Measurements from ENCODE around the gene RAB4B. TPM values are rescaled to one million over a fixed set of nuclear protein-coding genes. Genes with fewer than 3 reads are reported as not detected.
A peak's percentile ranks its signal among the peaks of the same experiment; 100 is the strongest.

The RAB4B gene
- total and polyA plus RNA-seq, 2 of the 13 experiments (the other 11 are each of a cell fraction or from before 2014, with no cell fraction given): 3.3 to 5.4 TPM

GRCh38 chr19:40750874-40751537 is 27.0 kb upstream of the RAB4B start, which contains the start of gene SNRPA (continued):
- TF ChIP-seq FUBP1 (CRISPR knock-in tag; IDR thresholded peaks at IDR 0.05; ENCODE audit: borderline replicate concordance) (no peak), RNF219 (CRISPR knock-in tag; IDR thresholded peaks at IDR 0.05) (no peak), FLYWCH1 (CRISPR knock-in tag; IDR thresholded peaks at IDR 0.05) (no peak), ZBTB38 (CRISPR knock-in tag; IDR thresholded peaks at IDR 0.05) (no peak), ZUFSP (CRISPR knock-in tag; IDR thresholded peaks at IDR 0.05; ENCODE audit: borderline replicate concordance) (no peak), FOXC1 (CRISPR knock-in tag; IDR thresholded peaks at IDR 0.05; ENCODE audit: borderline replicate concordance) (no peak), ZFP62 (CRISPR knock-in tag; IDR thresholded peaks at IDR 0.05) (no peak), ZSCAN12 (CRISPR knock-in tag; IDR thresholded peaks at IDR 0.05) (no peak), CEBPB (IDR thresholded peaks at IDR 0.05; ENCODE audit: borderline replicate concordance, low read depth, low read length) (no peak), ZNF776 (CRISPR knock-in tag; IDR thresholded peaks at IDR 0.05) (no peak), ZNF567 (CRISPR knock-in tag; IDR thresholded peaks at IDR 0.05; ENCODE audit: borderline replicate concordance) (no peak), HOXA5 (CRISPR knock-in tag; IDR thresholded peaks at IDR 0.05) (no peak), ZNF609 (CRISPR knock-in tag; IDR thresholded peaks at IDR 0.05; ENCODE audit: borderline replicate concordance) (no peak), PHF8 (CRISPR knock-in tag; IDR thresholded peaks at IDR 0.05) (peak; percentile 49; the same call in 1 of the 2 replicates), HNF1B (CRISPR knock-in tag; IDR thresholded peaks at IDR 0.05) (0 out of 2 replicates have a peak, but pooled peaks have one; percentile 39), HNF4A (CRISPR knock-in tag; IDR thresholded peaks at IDR 0.05) (no peak; the same call in 1 of the 2 replicates)
